Activated T-cell treated with anti-CD3 and anti-CD28 coated beads for 48 hours (primary cell): ENCODE data around the gene SRSF9.
"Not testable (repeated sequence)": the region's sequence is repeated elsewhere in the genome, so short reads cannot be mapped to it uniquely, and the experiment has no call there.

ENCODE experiments used
- DNase-seq: peaks from one replicate; pipeline ENCODE4 v3.0.0-alpha.2; 2020; ENCODE audit warnings: low read depth

Gene SRSF9

GRCh38 chr12:120469450-120470149 lies at the start of gene SRSF9:
Gene SRSF9, minus strand, starts transcription at chr12:120469748. Its CDS starts 139 bp downstream, at chr12:120469609.
- peak; percentile 97 for DNase-seq

GRCh38 chr12:120519324-120519723 lies 49.8 kb upstream of the SRSF9 start:
- DNase-seq, result not testable (repeated sequence)

- DNase-seq, result no peak
Measured at GRCh38 chr12:120515496-120515895, 45.9 kb upstream of the SRSF9 start.

GRCh38 chr12:120514002-120514401 lies 44.5 kb upstream of the SRSF9 start:
- no peak for DNase-seq

GRCh38 chr12:120508537-120508936 lies 39.0 kb upstream of the SRSF9 start:
- no peak for DNase-seq

- no peak for DNase-seq
Measured at GRCh38 chr12:120504587-120504986, 35.0 kb upstream of the SRSF9 start.

GRCh38 chr12:120500581-120500980 lies 31.0 kb upstream of the SRSF9 start:
- no peak for DNase-seq

GRCh38 chr12:120498870-120499515 lies 29.4 kb upstream of the SRSF9 start:
- DNase-seq, result no peak

GRCh38 chr12:120497524-120498150 lies 28.1 kb upstream of the SRSF9 start:
- no peak for DNase-seq

- peak; percentile 20 for DNase-seq
Measured at GRCh38 chr12:120496413-120497340, 27.1 kb upstream of the SRSF9 start.

- DNase-seq, result peak; percentile 98
Measured at GRCh38 chr12:120495731-120496412, 26.3 kb upstream of the SRSF9 start, which contains the start of gene DYNLL1. Gene DYNLL1, plus strand, starts transcription at chr12:120496113. Its CDS starts 309 bp downstream, at chr12:120496422.

GRCh38 chr12:120495186-120495730 lies 25.7 kb upstream of the SRSF9 start:
- DNase-seq, result no peak

GRCh38 chr12:120490833-120491512 lies 21.4 kb upstream of the SRSF9 start:
- DNase-seq, result no peak

- no peak for DNase-seq
Measured at GRCh38 chr12:120490325-120490724, 20.8 kb upstream of the SRSF9 start.

GRCh38 chr12:120489018-120489417 lies 19.5 kb upstream of the SRSF9 start:
- no peak for DNase-seq

GRCh38 chr12:120488057-120488640 lies 18.6 kb upstream of the SRSF9 start:
- no peak for DNase-seq

GRCh38 chr12:120487552-120487951 lies 18.0 kb upstream of the SRSF9 start:
- not testable (repeated sequence) for DNase-seq

GRCh38 chr12:120485961-120486881 lies 16.7 kb upstream of the SRSF9 start:
- DNase-seq, result no peak

- DNase-seq, result no peak
Measured at GRCh38 chr12:120483621-120484020, 14.1 kb upstream of the SRSF9 start.
